ACC112 (cell line): ENCODE results near the gene NPFFR2.

Experiments
- H2AFZ ChIP-seq: fragments of 200-600 bp; sonication (generic); one replicate; pipeline ENCODE4 v1.6.0; 2017; ENCODE audit warnings: antibody characterized with exemption, low read length; ENCODE audit not compliant: unreplicated experiment
- H3K27ac ChIP-seq: fragments of 200-600 bp; sonication (generic); 2 replicates; pipeline ENCODE4 v1.5.1; 2014; ENCODE audit warnings: low read depth, mild to moderate bottlenecking, antibody characterized with exemption, low read length, moderate library complexity
- H3K27me3 ChIP-seq: fragments of 200-600 bp; sonication (generic); 2 replicates; pipeline ENCODE4 v1.6.1; 2014; ENCODE audit warnings: mild to moderate bottlenecking, antibody characterized with exemption, low read length, moderate library complexity, mixed read lengths; ENCODE audit not compliant: insufficient read depth
- H3K36me3 ChIP-seq: fragments of 200-600 bp; sonication (generic); 2 replicates; pipeline ENCODE4 v1.6.1; 2016; ENCODE audit warnings: mild to moderate bottlenecking, antibody characterized with exemption, low read length, moderate library complexity, mixed read lengths; ENCODE audit not compliant: insufficient read depth
- H3K4me1 ChIP-seq: fragments of 200-600 bp; sonication (generic); one replicate; pipeline ENCODE4 v1.6.1; 2016; ENCODE audit warnings: low read length, mixed read lengths; ENCODE audit not compliant: insufficient read depth, unreplicated experiment, control insufficient read depth
- H3K4me3 ChIP-seq: fragments of 200-600 bp; sonication (generic); 2 replicates; pipeline ENCODE4 v1.5.1; 2014; ENCODE audit warnings: mild to moderate bottlenecking, low read depth, low read length
- H3K79me2 ChIP-seq: fragments of 200-600 bp; sonication (generic); one replicate; pipeline ENCODE4 v1.6.0; 2016; ENCODE audit warnings: low read length; ENCODE audit not compliant: control insufficient read depth, unreplicated experiment, insufficient read depth

NPFFR2 gene

DNA sequence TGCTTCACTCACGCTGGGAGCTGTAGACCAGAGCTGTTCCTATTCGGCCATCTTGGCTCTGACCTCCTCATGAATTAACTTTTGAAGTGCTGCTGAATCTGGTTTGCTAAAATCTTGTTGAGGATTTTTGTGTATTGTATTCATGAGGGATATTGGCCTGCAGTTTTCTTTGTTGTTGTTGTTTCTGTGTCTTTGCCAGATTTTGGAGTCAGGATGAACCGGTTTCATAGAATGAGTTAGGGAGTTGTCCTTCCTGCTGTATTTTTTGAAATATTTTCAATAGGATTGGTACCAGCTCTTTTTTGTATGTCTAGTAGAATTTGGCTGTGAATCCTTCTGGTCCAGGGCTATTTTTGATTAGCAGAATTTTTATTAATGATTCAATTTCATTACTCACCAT, 138.1 kb downstream of the NPFFR2 start:
- Histone ChIP-seq H3K27me3 (no peaks in the 10 kb centered on the region), H3K27ac (no peak overlapping the region), H3K4me1 (no peaks in the 10 kb centered on the region), H2AFZ (no peak overlapping the region), H3K79me2 (no peaks in the 10 kb centered on the region), H3K4me3 (no peak overlapping the region), H3K36me3 (no peaks in the 10 kb centered on the region)

GRCh38 chr4:72171761-72172160, 140.0 kb downstream of the NPFFR2 start:
- Histone ChIP-seq H3K27me3 (no peaks in the 10 kb centered on the region), H3K4me3 (no peak overlapping the region), H3K36me3 (no peaks in the 10 kb centered on the region), H3K27ac (no peak overlapping the region), H3K4me1 (no peaks in the 10 kb centered on the region), H3K79me2 (no peaks in the 10 kb centered on the region), H2AFZ (no peak overlapping the region)

GRCh38 chr4:72179342-72179741, 147.5 kb downstream of the NPFFR2 start:
- Histone ChIP-seq H3K27ac (no peak overlapping the region), H3K79me2 (no peaks in the 10 kb centered on the region), H2AFZ (no peak overlapping the region), H3K27me3 (no peaks in the 10 kb centered on the region), H3K36me3 (no peaks in the 10 kb centered on the region), H3K4me3 (no peak overlapping the region), H3K4me1 (no peaks in the 10 kb centered on the region)

GRCh38 chr4:72186714-72187113, 154.9 kb downstream of the NPFFR2 start:
- H3K36me3 ChIP-seq, result no peaks in the 10 kb centered on the region
- H2AFZ ChIP-seq, result no peak overlapping the region
- no peak overlapping the region for H3K4me3 ChIP-seq
- no peaks in the 10 kb centered on the region for H3K27me3 ChIP-seq
- H3K4me1 ChIP-seq, result no peaks in the 10 kb centered on the region
- H3K79me2 ChIP-seq, result no peaks in the 10 kb centered on the region
- H3K27ac ChIP-seq, result no peak overlapping the region

DNA sequence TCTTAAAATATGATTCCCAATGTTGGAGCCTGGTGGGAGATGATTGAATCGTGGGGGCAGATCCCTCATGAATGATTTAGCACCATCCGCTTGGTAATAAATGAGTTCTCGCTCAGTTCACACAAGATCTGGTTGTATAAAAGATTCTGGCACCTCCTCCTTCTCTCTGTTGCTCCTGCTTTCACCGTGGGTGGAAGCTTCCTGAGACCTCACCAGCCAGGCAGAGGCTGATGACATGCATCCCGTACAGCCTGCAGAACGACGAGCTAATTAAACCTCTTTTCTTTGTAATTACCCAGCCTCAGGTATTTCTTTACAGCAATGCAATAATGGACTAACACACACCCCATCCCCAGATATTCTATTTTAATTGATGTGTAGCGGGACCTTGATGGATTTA, 162.2 kb downstream of the NPFFR2 start:
- Histone ChIP-seq H3K27me3 (no peaks in the 10 kb centered on the region), H3K4me3 (no peak overlapping the region), H3K36me3 (no peaks in the 10 kb centered on the region), H3K79me2 (no peaks in the 10 kb centered on the region), H3K27ac (no peak overlapping the region), H3K4me1 (no peaks in the 10 kb centered on the region), H2AFZ (no peak overlapping the region)

- no peak overlapping the region for H3K27ac ChIP-seq
- no peaks in the 10 kb centered on the region for H3K36me3 ChIP-seq
- no peaks in the 10 kb centered on the region for H3K4me1 ChIP-seq
- no peak overlapping the region for H3K4me3 ChIP-seq
- H3K79me2 ChIP-seq, result no peaks in the 10 kb centered on the region
- no peak overlapping the region for H2AFZ ChIP-seq
- H3K27me3 ChIP-seq, result no peaks in the 10 kb centered on the region
These were observed 162.7 kb downstream of the NPFFR2 start for GRCh38 chr4:72194453-72194852.
